ENCODE data around the gene APOLD1. TPM values are rescaled to one million over a fixed set of nuclear protein-coding genes. Genes with fewer than 3 reads are reported as not detected.
A peak's percentile ranks its signal among the peaks of the same experiment; 100 is the strongest.

APOLD1 gene
- total and polyA plus RNA-seq, 4 experiments from 2014 or later: 0.38 to 4.3 (median 1.9) TPM

DNA sequence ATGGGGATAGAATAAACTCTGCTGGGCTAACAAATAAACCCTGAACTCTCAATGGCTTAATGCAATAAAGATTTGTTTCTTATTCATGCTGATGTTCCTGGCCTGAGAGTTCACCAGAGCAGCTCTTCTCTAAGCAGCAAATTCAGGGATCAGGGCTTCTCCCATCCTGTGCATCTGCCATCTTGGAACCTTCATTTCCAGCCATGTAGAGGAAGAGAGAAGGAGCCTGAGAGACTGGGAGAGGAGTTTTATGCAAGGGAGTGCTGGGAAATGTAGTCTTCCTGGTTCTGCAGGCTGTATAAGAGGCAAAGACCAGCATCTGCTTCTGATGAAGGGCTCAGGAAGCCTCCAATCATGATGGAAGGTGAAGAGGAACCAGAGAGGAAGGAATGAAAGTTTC lies 20.6 kb upstream of the APOLD1 start:
- Mint-ChIP-seq H3K27me3 (no peaks in the 10 kb centered on the region), H3K4me3 (no peak overlapping the region), H3K4me1 (peaks cover 0 to 1% (median 0%) of the 10 kb centered on the region in 4 donors), H3K9me3 (peaks cover 0 to 9% (median 3%) of the 10 kb centered on the region in 8 donors), H3K36me3 (peaks cover 5 to 24% of the 10 kb centered on the region in 2 donors), H3K27ac (no peak overlapping the region)
- intact Hi-C loops (cut with micrococcal nuclease): no loop called here
- POLR2A ChIA-PET (ENCODE audit: partially characterized antibody): no interaction called here
- Histone ChIP-seq H3K4me1 (ENCODE audit: insufficient read depth, low read length) (no peaks in the 10 kb centered on the region), H3K4me3 (ENCODE audit: low read length in 2 of 2) (no peak overlapping the region), H3K27me3 (ENCODE audit: insufficient read depth, low read length) (no peaks in the 10 kb centered on the region), H3K9me3 (ENCODE audit: control insufficient read depth in 1 of 2, low read length in 2 of 2) (no peaks in the 10 kb centered on the region), H3K27ac (ENCODE audit: low read depth, low read length) (no peak overlapping the region), H3K36me3 (ENCODE audit: insufficient read depth, low read length) (no peaks in the 10 kb centered on the region)
- CTCF ChIA-PET (ENCODE audit: partially characterized antibody): no interaction called here
- no peak for DNase-seq

DNA sequence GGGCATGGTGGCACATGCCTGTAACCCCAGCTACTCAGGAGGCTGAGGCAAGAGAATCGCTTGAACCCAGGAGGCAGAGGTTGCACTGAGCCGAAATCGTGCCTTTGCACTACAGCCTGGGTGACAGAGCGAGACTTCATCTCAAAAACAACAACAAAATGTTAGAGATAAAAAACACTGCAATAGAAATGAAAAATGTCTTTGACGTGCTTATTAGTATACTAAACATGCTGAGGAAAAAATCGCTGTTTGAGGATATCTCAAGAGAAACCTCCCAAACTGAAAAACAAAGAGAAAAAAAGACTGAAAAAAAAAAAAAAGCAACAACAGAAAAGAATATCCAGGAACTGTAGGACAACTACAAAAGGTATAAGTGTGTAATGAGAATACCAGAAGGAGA lies 15.2 kb upstream of the APOLD1 start:
- no peak overlapping the region for H3K27ac Mint-ChIP-seq
- CTCF ChIA-PET (ENCODE audit: partially characterized antibody): no interaction called here
- H3K27me3 Mint-ChIP-seq: no peaks in the 10 kb centered on the region
- no peaks in the 10 kb centered on the region for H3K4me1 Mint-ChIP-seq
- no peak for DNase-seq
- intact Hi-C loops (cut with micrococcal nuclease): no loop called here
- Histone ChIP-seq H3K36me3 (ENCODE audit: insufficient read depth, low read length) (no peaks in the 10 kb centered on the region), H3K4me1 (ENCODE audit: insufficient read depth, low read length) (no peaks in the 10 kb centered on the region), H3K9me3 (ENCODE audit: control insufficient read depth in 1 of 2, low read length in 2 of 2) (no peaks in the 10 kb centered on the region), H3K4me3 (ENCODE audit: low read length in 2 of 2) (no peak overlapping the region), H3K27ac (ENCODE audit: low read depth, low read length) (no peak overlapping the region), H3K27me3 (ENCODE audit: insufficient read depth, low read length) (no peaks in the 10 kb centered on the region)
- H3K36me3 Mint-ChIP-seq: peaks cover 5 to 15% of the 10 kb centered on the region in 2 donors
- H3K9me3 Mint-ChIP-seq: peaks cover 0 to 26% (median 9%) of the 10 kb centered on the region in 8 donors
- POLR2A ChIA-PET (ENCODE audit: partially characterized antibody): interaction anchor here (1.1 kb wide), 1 partner anchor 18 kb away, joined by 3 read pairs; no protein-coding TSS in a partner anchor
- no peak overlapping the region for H3K4me3 Mint-ChIP-seq

GRCh38 chr12:12774791-12775190 lies 10.7 kb upstream of the APOLD1 start:
- H3K9me3 ChIP-seq (ENCODE audit: control insufficient read depth in 1 of 2, low read length in 2 of 2): no peaks in the 10 kb centered on the region
- no peaks in the 10 kb centered on the region for H3K27me3 ChIP-seq (ENCODE audit: insufficient read depth, low read length)
- Mint-ChIP-seq H3K9me3 (peaks cover 0 to 18% (median 6%) of the 10 kb centered on the region in 8 donors), H3K36me3 (peaks cover 2 to 6% of the 10 kb centered on the region in 2 donors), H3K4me3 (no peak overlapping the region), H3K27me3 (no peaks in the 10 kb centered on the region), H3K4me1 (no peaks in the 10 kb centered on the region), H3K27ac (no peak overlapping the region)
- CTCF ChIA-PET (ENCODE audit: partially characterized antibody): no interaction called here
- POLR2A ChIA-PET (ENCODE audit: partially characterized antibody): interaction anchor here (1.1 kb wide), 1 partner anchor 11 kb away, joined by 3 read pairs; no protein-coding TSS in a partner anchor
- no peak overlapping the region for H3K27ac ChIP-seq (ENCODE audit: low read depth, low read length)
- H3K36me3 ChIP-seq (ENCODE audit: insufficient read depth, low read length): no peaks in the 10 kb centered on the region
- H3K4me1 ChIP-seq (ENCODE audit: insufficient read depth, low read length): no peaks in the 10 kb centered on the region
- no peak for DNase-seq
- H3K4me3 ChIP-seq (ENCODE audit: low read length in 2 of 2): no peak overlapping the region
- intact Hi-C loops (cut with micrococcal nuclease): no loop called here

GRCh38 chr12:12776261-12776660 lies 9.2 kb upstream of the APOLD1 start:
- H3K9me3 Mint-ChIP-seq: peaks cover 0 to 8% (median 1%) of the 10 kb centered on the region in 8 donors
- H3K4me1 Mint-ChIP-seq: no peaks in the 10 kb centered on the region
- intact Hi-C loops (cut with micrococcal nuclease): no loop called here
- no peak for DNase-seq
- peaks cover 0 to 1% of the 10 kb centered on the region in 2 donors for H3K36me3 Mint-ChIP-seq
- Histone ChIP-seq H3K4me3 (ENCODE audit: low read length in 2 of 2) (no peak overlapping the region), H3K27me3 (ENCODE audit: insufficient read depth, low read length) (no peaks in the 10 kb centered on the region), H3K4me1 (ENCODE audit: insufficient read depth, low read length) (no peaks in the 10 kb centered on the region), H3K9me3 (ENCODE audit: control insufficient read depth in 1 of 2, low read length in 2 of 2) (no peaks in the 10 kb centered on the region), H3K36me3 (ENCODE audit: insufficient read depth, low read length) (no peaks in the 10 kb centered on the region), H3K27ac (ENCODE audit: low read depth, low read length) (no peak overlapping the region)
- no peaks in the 10 kb centered on the region for H3K27me3 Mint-ChIP-seq
- no peak overlapping the region for H3K27ac Mint-ChIP-seq
- H3K4me3 Mint-ChIP-seq: no peak overlapping the region
- ChIA-PET CTCF (ENCODE audit: partially characterized antibody) (interaction anchor here (0.7 kb wide), 1 partner anchor 107 kb away, joined by 3 read pairs; no protein-coding TSS in a partner anchor), POLR2A (ENCODE audit: partially characterized antibody) (no interaction called here)

- no peak overlapping the region for H3K27ac ChIP-seq (ENCODE audit: low read depth, low read length)
- Mint-ChIP-seq H3K9me3 (peaks cover 0 to 8% (median 0%) of the 10 kb centered on the region in 8 donors), H3K4me1 (no peaks in the 10 kb centered on the region), H3K27ac (no peak overlapping the region), H3K4me3 (no peak overlapping the region), H3K27me3 (no peaks in the 10 kb centered on the region), H3K36me3 (no peaks in the 10 kb centered on the region)
- no peaks in the 10 kb centered on the region for H3K4me1 ChIP-seq (ENCODE audit: insufficient read depth, low read length)
- no peak overlapping the region for H3K4me3 ChIP-seq (ENCODE audit: low read length in 2 of 2)
- intact Hi-C loops (cut with micrococcal nuclease): no loop called here
- no peaks in the 10 kb centered on the region for H3K9me3 ChIP-seq (ENCODE audit: control insufficient read depth in 1 of 2, low read length in 2 of 2)
- H3K36me3 ChIP-seq (ENCODE audit: insufficient read depth, low read length): no peaks in the 10 kb centered on the region
- no peaks in the 10 kb centered on the region for H3K27me3 ChIP-seq (ENCODE audit: insufficient read depth, low read length)
- DNase-seq: no peak
- CTCF ChIA-PET (ENCODE audit: partially characterized antibody): no interaction called here
- POLR2A ChIA-PET (ENCODE audit: partially characterized antibody): no interaction called here
Observed at GRCh38 chr12:12777092-12777491, 8.4 kb upstream of the APOLD1 start.

- H3K36me3 Mint-ChIP-seq: no peaks in the 10 kb centered on the region
- no peaks in the 10 kb centered on the region for H3K4me1 Mint-ChIP-seq
- no peaks in the 10 kb centered on the region for H3K27me3 ChIP-seq (ENCODE audit: insufficient read depth, low read length)
- H3K27ac Mint-ChIP-seq: peak overlapping the region in 2 of 7 donors; percentile 8 to 11
- no peaks in the 10 kb centered on the region for H3K36me3 ChIP-seq (ENCODE audit: insufficient read depth, low read length)
- intact Hi-C loops (cut with micrococcal nuclease): no loop called here
- peaks cover 0 to 3% (median 0%) of the 10 kb centered on the region in 8 donors for H3K9me3 Mint-ChIP-seq
- no peak overlapping the region for H3K4me3 Mint-ChIP-seq
- H3K27ac ChIP-seq (ENCODE audit: low read depth, low read length): no peak overlapping the region
- H3K9me3 ChIP-seq (ENCODE audit: control insufficient read depth in 1 of 2, low read length in 2 of 2): no peaks in the 10 kb centered on the region
- no peak overlapping the region for H3K4me3 ChIP-seq (ENCODE audit: low read length in 2 of 2)
- no peaks in the 10 kb centered on the region for H3K4me1 ChIP-seq (ENCODE audit: insufficient read depth, low read length)
- CTCF ChIA-PET (ENCODE audit: partially characterized antibody): interaction anchor here (1.6 kb wide), 2 partner anchors 42 to 137 kb away, joined by 5 to 7 read pairs; no protein-coding TSS in a partner anchor
- DNase-seq: no peak
- no peaks in the 10 kb centered on the region for H3K27me3 Mint-ChIP-seq
- POLR2A ChIA-PET (ENCODE audit: partially characterized antibody): interaction anchor here (1.0 to 1.4 kb wide), 2 partner anchors 42 to 57 kb away, joined by 3 read pairs; no protein-coding TSS in a partner anchor
Observed at GRCh38 chr12:12779007-12779406, 6.5 kb upstream of the APOLD1 start.

GRCh38 chr12:12779529-12779928 lies 5.9 kb upstream of the APOLD1 start:
- Histone ChIP-seq H3K4me3 (ENCODE audit: low read length in 2 of 2) (no peak overlapping the region), H3K4me1 (ENCODE audit: insufficient read depth, low read length) (no peaks in the 10 kb centered on the region), H3K36me3 (ENCODE audit: insufficient read depth, low read length) (no peaks in the 10 kb centered on the region), H3K9me3 (ENCODE audit: control insufficient read depth in 1 of 2, low read length in 2 of 2) (no peaks in the 10 kb centered on the region), H3K27me3 (ENCODE audit: insufficient read depth, low read length) (no peaks in the 10 kb centered on the region), H3K27ac (ENCODE audit: low read depth, low read length) (no peak overlapping the region)
- Mint-ChIP-seq H3K4me3 (no peak overlapping the region), H3K27me3 (no peaks in the 10 kb centered on the region), H3K27ac (peak overlapping the region in 1 of 7 donors; percentile 8), H3K4me1 (no peaks in the 10 kb centered on the region), H3K36me3 (no peaks in the 10 kb centered on the region), H3K9me3 (no peaks in the 10 kb centered on the region)
- ChIA-PET CTCF (ENCODE audit: partially characterized antibody) (interaction anchor here (0.9 to 1.6 kb wide), 3 partner anchors 9 to 136 kb away, joined by 3 to 7 read pairs (median 5); no protein-coding TSS in a partner anchor), POLR2A (ENCODE audit: partially characterized antibody) (interaction anchor here (1.0 kb wide), 1 partner anchor 42 kb away, joined by 3 read pairs; no protein-coding TSS in a partner anchor)
- intact Hi-C loops (cut with micrococcal nuclease): no loop called here
- DNase-seq: no peak

Measured in CD4-positive, alpha-beta memory T cell (primary cell).